ENCODE measurements around the gene ALPK1.

Gene ALPK1

DNA sequence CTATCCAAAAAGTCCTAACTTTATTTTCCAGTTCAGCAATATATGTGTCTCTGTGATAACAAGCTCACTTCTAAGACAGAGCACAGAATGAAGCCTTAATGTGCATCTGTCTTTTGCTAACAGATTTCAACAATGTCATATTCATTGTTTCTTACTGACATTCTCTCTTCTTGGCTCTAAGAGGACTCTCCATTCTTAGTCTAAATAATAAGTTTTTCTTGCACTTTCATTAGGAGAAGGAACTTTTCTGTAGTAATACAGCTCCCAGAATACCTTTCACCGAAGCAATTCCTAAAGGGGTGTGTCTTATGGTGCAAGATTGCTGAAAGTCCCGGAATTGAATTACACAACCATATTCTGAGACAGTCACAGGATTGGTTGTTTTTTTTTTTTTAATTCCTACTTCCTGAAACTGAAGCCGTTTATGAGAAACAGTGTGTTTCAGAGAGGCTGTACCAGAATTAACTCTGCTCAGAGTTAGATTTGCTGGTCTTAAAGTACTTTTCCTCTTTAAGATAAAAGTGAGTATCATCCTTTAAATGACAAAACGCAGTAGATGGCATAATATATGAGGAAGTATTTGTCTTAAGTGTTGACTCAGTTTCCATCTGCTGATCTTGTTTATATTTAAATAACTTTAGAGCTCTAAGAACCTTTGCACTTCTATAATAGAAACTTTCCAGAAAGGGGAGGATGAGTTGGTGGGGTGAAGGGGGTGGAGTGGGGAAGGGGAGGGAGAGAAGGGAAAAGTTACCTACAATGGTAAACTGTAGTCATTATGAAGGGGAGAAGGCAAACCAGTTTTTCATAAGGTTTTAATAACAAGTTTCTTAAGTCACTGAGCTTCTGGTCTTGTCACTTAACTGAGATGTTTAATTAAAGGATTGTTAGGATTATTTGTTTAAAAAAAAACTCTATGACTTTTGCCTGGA lies at the start of gene ALPK1:
Gene ALPK1 (plus strand): TSS at position 421 of the 932 bp plus-strand sequence.
- Histone ChIP-seq H3K27me3 (ENCODE audit: control insufficient read depth, insufficient read depth, low read length) (no peaks in the 10 kb centered on the region), H3K36me3 (ENCODE audit: control insufficient read depth, insufficient read depth, low read length) (no peaks in the 10 kb centered on the region), H3K9ac (ENCODE audit: low read length) (peak within 1 kb of the TSS; percentile 76), H3K4me1 (ENCODE audit: control insufficient read depth, insufficient read depth, low read length) (no peaks in the 10 kb centered on the region), H3K4me3 (ENCODE audit: low read length) (peak within 1 kb of the TSS; percentile 42), H3K9me3 (ENCODE audit: control insufficient read depth, low read length) (no peaks in the 10 kb centered on the region)

DNA sequence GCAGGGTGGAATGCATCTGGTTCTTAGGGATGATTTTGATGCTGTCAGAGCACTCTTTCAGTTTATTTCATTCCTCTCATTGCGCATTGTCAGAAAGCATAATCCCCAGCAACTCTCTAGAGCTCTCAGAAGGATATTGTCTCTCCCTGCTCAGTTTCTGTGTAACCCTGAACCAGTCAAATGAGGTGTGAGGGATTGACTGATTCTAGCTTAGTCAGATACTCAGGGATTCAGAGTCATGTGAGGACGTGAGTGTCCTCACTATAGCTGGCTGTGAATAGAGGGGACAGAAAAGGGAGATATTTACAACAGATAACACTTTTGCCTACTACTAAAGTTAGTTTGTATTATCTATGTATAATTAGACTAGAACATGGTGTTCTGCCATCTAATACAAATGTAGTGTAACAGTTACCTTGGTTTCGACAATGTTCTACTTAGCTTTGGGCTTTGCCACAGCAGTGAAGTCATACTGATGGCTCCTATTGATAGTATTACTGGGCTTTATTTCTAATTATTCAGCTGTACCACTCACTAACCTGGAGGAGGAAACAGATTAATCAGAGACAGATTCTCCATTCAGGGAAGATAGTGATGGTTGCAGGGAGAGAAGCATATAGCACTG lies 46.0 kb upstream of the ALPK1 start:
- no peak overlapping the region for H3K4me3 ChIP-seq (ENCODE audit: low read length)
- H3K9ac ChIP-seq (ENCODE audit: low read length), result no peak overlapping the region
- no peaks in the 10 kb centered on the region for H3K9me3 ChIP-seq (ENCODE audit: control insufficient read depth, low read length)

DNA sequence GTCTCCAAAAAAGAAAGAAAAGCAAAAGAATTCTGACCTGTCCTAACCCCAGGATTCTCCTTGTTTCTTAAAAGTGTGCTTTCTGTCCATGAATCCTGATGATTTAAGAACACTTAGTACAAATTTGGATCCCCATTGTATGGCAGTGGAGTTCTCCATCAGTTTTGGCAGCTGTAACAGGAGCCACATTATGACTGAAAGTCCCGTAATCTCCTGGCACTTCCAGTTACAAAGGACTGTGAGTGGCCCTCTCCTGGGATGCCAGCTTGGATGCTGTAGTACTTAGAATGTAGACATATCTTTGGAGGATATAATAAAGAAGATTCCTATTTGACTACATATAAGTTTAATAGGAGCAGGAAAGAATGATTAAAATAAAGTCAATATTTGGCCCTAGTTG lies 44.9 kb upstream of the ALPK1 start:
- no peak overlapping the region for H3K4me3 ChIP-seq (ENCODE audit: low read length)
- no peaks in the 10 kb centered on the region for H3K9me3 ChIP-seq (ENCODE audit: control insufficient read depth, low read length)
- H3K4me1 ChIP-seq (ENCODE audit: control insufficient read depth, insufficient read depth, low read length), result no peaks in the 10 kb centered on the region
- H3K27me3 ChIP-seq (ENCODE audit: control insufficient read depth, insufficient read depth, low read length), result no peaks in the 10 kb centered on the region
- no peak overlapping the region for H3K9ac ChIP-seq (ENCODE audit: low read length)
- H3K36me3 ChIP-seq (ENCODE audit: control insufficient read depth, insufficient read depth, low read length), result no peaks in the 10 kb centered on the region

More for the DNA sequence above, 46.0 kb upstream of the ALPK1 start:
- H3K4me1 ChIP-seq (ENCODE audit: control insufficient read depth, insufficient read depth, low read length), result no peaks in the 10 kb centered on the region
- no peaks in the 10 kb centered on the region for H3K36me3 ChIP-seq (ENCODE audit: control insufficient read depth, insufficient read depth, low read length)
- H3K27me3 ChIP-seq (ENCODE audit: control insufficient read depth, insufficient read depth, low read length), result no peaks in the 10 kb centered on the region

DNA sequence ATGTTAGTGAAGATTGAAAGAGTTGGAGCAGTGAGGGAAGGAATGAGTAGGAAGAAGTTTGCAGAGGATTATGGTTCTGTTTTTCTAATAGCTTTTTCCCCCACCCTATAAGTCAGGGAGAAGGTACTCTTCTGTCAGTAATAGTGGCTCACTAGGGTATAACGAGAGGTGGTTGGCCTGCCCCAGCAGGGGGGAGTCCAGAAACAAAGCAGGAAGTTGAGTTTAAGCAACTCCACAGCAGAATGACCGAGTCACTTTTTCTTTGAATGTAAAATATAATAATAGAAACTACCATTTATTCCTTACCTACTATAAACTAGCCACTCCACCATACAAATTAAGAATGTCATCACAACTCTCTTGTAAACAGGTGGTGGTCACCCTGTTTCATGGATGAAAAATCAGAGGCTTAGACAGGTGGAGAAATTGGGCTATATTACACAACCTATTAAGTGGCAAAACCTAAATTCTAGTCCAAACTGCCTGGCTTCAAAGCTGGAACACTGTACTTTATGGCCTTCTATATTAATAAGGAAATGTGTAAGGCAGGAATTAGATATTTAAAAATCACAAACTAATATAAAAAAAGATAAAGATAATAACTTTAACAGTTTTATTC lies 43.7 kb upstream of the ALPK1 start:
- Histone ChIP-seq H3K4me1 (ENCODE audit: control insufficient read depth, insufficient read depth, low read length) (no peaks in the 10 kb centered on the region), H3K9ac (ENCODE audit: low read length) (no peak overlapping the region), H3K4me3 (ENCODE audit: low read length) (no peak overlapping the region), H3K9me3 (ENCODE audit: control insufficient read depth, low read length) (no peaks in the 10 kb centered on the region), H3K36me3 (ENCODE audit: control insufficient read depth, insufficient read depth, low read length) (no peaks in the 10 kb centered on the region), H3K27me3 (ENCODE audit: control insufficient read depth, insufficient read depth, low read length) (no peaks in the 10 kb centered on the region)

DNA sequence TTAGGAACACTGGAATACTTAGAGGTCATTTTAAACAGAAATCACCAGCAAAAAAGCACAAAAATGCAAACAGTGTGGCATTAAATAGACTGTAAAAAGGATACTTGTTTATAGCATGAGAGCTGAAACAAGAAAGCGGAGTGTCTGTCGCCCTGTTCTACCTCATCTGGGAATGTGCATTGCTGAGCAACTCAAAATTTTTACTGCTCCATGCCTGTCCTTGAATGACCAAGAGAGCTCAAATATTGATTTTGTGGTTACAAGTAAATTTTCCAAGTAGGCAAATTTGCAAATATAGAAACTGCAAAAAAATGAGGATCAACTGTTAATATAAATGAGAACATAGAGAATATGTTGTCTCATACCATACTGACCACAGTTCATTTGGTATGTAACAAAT lies 40.1 kb upstream of the ALPK1 start:
- no peak overlapping the region for H3K4me3 ChIP-seq (ENCODE audit: low read length)
- no peaks in the 10 kb centered on the region for H3K9me3 ChIP-seq (ENCODE audit: control insufficient read depth, low read length)
- H3K9ac ChIP-seq (ENCODE audit: low read length), result no peak overlapping the region
- no peaks in the 10 kb centered on the region for H3K4me1 ChIP-seq (ENCODE audit: control insufficient read depth, insufficient read depth, low read length)
- H3K36me3 ChIP-seq (ENCODE audit: control insufficient read depth, insufficient read depth, low read length), result no peaks in the 10 kb centered on the region
- no peaks in the 10 kb centered on the region for H3K27me3 ChIP-seq (ENCODE audit: control insufficient read depth, insufficient read depth, low read length)

DNA sequence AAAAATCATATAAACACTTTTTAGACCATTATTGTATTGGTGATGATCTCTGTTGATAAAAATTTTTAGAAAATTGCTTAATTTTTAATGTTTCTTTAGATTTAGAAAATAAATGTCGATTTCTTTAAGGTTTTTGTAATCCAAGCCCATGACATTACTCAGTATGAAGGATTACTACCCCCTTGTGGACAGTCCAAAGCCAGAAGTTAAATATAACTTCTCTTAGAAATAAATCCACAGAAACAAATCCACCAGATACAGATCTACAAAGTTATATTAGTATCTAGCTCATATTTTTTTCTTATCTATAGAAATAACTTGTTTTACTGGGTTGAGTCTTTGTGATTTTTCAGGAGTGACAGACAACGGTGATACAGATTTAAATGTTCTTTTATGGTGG lies 30.3 kb upstream of the ALPK1 start:
- H3K9me3 ChIP-seq (ENCODE audit: control insufficient read depth, low read length), result no peaks in the 10 kb centered on the region
- no peak overlapping the region for H3K9ac ChIP-seq (ENCODE audit: low read length)

DNA sequence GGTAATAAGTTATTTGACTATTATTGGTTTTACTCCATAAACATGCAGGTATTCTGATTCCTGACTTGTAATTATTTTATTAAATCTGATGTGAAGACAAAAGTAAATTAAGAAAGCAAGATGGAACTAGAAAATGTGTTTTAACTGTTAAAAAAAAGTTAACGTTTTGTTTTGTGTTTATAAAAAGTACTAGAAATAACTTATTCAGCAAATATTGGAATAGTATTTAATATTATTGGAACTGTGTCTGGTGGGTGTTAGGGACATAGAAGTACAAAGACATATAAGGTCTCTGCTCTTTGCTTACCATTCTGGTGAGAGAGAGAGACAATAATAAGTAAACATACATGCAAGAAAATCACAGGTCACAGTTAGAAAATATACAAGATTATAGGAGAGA lies 27.1 kb upstream of the ALPK1 start:
- H3K4me3 ChIP-seq (ENCODE audit: low read length), result no peak overlapping the region
- no peaks in the 10 kb centered on the region for H3K36me3 ChIP-seq (ENCODE audit: control insufficient read depth, insufficient read depth, low read length)
- no peaks in the 10 kb centered on the region for H3K4me1 ChIP-seq (ENCODE audit: control insufficient read depth, insufficient read depth, low read length)
- no peak overlapping the region for H3K9ac ChIP-seq (ENCODE audit: low read length)
- no peaks in the 10 kb centered on the region for H3K9me3 ChIP-seq (ENCODE audit: control insufficient read depth, low read length)
- H3K27me3 ChIP-seq (ENCODE audit: control insufficient read depth, insufficient read depth, low read length), result no peaks in the 10 kb centered on the region

More for the DNA sequence above, 30.3 kb upstream of the ALPK1 start:
- Histone ChIP-seq H3K4me1 (ENCODE audit: control insufficient read depth, insufficient read depth, low read length) (no peaks in the 10 kb centered on the region), H3K4me3 (ENCODE audit: low read length) (no peak overlapping the region), H3K36me3 (ENCODE audit: control insufficient read depth, insufficient read depth, low read length) (no peaks in the 10 kb centered on the region), H3K27me3 (ENCODE audit: control insufficient read depth, insufficient read depth, low read length) (no peaks in the 10 kb centered on the region)

DNA sequence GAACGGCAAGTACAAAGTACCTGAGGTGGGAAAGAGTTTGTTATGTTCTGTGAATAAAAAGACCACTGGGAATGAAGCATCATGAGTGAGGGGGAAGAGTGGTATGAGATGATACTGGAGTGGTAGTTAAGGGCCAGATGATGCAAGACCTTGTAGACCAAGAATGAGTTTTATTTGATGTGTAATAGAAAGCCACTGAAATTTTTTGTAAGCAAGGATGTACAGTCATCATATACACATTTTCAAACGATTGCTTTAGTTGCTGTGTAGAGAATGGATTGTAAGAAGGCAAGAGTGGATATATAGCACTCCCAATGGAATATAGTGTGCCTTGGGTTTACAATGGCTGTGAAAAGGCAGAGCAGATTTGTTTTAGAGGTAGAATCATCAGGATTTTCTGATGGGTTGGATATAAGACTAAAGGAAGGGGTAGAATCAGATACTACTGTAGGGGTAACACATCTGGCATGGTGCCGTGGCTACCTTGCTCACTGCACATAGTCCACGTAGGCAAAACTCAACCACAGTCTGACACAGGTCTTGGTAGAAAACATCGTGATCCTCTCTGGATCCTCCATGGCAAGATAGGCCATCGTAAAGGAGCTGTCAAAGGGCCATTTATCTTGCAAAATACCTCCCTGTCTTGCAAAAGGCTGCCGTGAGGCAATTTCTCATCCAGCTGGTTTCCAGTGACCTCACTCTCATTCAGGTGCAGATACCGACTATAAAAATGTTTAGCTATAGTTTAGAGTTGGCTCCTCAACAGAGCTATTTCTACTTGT lies 26.3 kb upstream of the ALPK1 start:
- Histone ChIP-seq H3K9me3 (ENCODE audit: control insufficient read depth, low read length) (no peaks in the 10 kb centered on the region), H3K4me1 (ENCODE audit: control insufficient read depth, insufficient read depth, low read length) (no peaks in the 10 kb centered on the region), H3K36me3 (ENCODE audit: control insufficient read depth, insufficient read depth, low read length) (no peaks in the 10 kb centered on the region), H3K9ac (ENCODE audit: low read length) (no peak overlapping the region), H3K27me3 (ENCODE audit: control insufficient read depth, insufficient read depth, low read length) (no peaks in the 10 kb centered on the region), H3K4me3 (ENCODE audit: low read length) (no peak overlapping the region)

DNA sequence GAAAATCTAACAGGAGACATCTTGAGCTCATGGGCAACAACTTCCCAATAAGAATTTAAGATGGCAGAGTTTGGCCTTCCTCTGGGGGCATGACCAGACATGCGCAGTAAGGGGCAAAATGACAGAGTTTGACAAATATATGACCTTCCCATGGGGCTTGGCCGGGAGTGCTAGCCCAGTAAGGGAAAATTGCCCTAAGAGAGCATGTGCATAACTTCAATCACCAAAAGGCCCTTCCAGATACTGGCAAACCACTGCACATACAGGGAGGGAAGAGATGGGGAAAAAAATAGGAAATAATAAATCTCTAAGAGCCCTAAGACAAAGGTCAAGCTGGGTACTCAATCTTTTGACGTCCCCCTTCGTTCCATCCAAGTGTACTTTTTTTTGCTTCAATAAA lies 24.9 kb upstream of the ALPK1 start:
- no peaks in the 10 kb centered on the region for H3K9me3 ChIP-seq (ENCODE audit: control insufficient read depth, low read length)

DNA sequence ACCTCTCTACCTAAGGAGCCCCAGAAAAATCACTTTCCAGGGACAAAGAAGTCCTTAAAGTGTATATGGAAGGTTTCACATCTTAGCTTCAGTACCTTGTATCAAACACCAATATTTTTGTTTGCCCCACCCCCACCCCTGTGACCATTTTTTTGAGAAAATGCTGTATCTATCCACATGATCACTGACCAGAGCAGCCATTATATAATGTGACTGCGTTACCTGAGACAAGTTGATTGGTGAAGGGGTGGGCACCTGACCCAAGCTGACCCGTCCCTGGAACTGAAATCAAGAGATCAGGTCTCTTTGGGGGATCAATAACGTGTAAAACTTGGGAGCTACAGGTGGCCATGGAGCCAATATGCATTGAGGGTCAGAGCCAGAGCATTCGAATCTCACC lies 22.2 kb upstream of the ALPK1 start:
- no peaks in the 10 kb centered on the region for H3K36me3 ChIP-seq (ENCODE audit: control insufficient read depth, insufficient read depth, low read length)
- no peaks in the 10 kb centered on the region for H3K9me3 ChIP-seq (ENCODE audit: control insufficient read depth, low read length)
- H3K4me3 ChIP-seq (ENCODE audit: low read length), result no peak overlapping the region
- H3K4me1 ChIP-seq (ENCODE audit: control insufficient read depth, insufficient read depth, low read length), result no peaks in the 10 kb centered on the region
- H3K9ac ChIP-seq (ENCODE audit: low read length), result no peak overlapping the region
- H3K27me3 ChIP-seq (ENCODE audit: control insufficient read depth, insufficient read depth, low read length), result no peaks in the 10 kb centered on the region

More for the DNA sequence above, 24.9 kb upstream of the ALPK1 start:
- Histone ChIP-seq H3K4me3 (ENCODE audit: low read length) (no peak overlapping the region), H3K9ac (ENCODE audit: low read length) (no peak overlapping the region), H3K36me3 (ENCODE audit: control insufficient read depth, insufficient read depth, low read length) (no peaks in the 10 kb centered on the region), H3K4me1 (ENCODE audit: control insufficient read depth, insufficient read depth, low read length) (no peaks in the 10 kb centered on the region), H3K27me3 (ENCODE audit: control insufficient read depth, insufficient read depth, low read length) (no peaks in the 10 kb centered on the region)

DNA sequence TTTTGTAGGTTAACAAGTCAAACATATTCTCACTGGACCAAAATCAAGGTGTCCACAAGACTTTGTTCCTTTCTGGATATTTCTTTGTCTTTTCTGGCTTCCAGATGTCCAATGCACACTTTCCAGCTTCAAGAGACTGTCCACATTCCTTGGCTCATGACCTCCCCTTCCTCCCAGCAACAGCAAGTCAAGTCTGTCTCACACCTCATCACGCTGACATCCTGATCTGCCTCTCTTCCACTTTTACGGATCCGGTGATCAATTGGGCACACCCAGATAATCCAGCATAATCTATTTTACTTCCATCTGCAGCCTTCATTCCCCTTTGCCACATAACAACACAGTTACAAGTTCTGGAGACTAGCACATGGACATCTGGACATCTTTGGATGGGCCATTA lies 21.1 kb upstream of the ALPK1 start:
- Histone ChIP-seq H3K4me3 (ENCODE audit: low read length) (no peak overlapping the region), H3K9ac (ENCODE audit: low read length) (no peak overlapping the region), H3K27me3 (ENCODE audit: control insufficient read depth, insufficient read depth, low read length) (no peaks in the 10 kb centered on the region), H3K4me1 (ENCODE audit: control insufficient read depth, insufficient read depth, low read length) (no peaks in the 10 kb centered on the region), H3K36me3 (ENCODE audit: control insufficient read depth, insufficient read depth, low read length) (no peaks in the 10 kb centered on the region), H3K9me3 (ENCODE audit: control insufficient read depth, low read length) (no peaks in the 10 kb centered on the region)

All from mucosa of stomach (tissue), 1 donor.